HG02840 (cell line): ENCODE data around the gene PWP2.
A peak's percentile ranks its signal among the peaks of the same experiment; 100 is the strongest.
"Not testable (repeated sequence)": the region's sequence is repeated elsewhere in the genome, so short reads cannot be mapped to it uniquely, and the experiment has no call there.

Experiments used
- ATAC-seq: cut with Tn5 transposase; IDR thresholded peaks from one replicate; pipeline ENCODE4 v1.9.1; 2021; ENCODE audit warnings: mild to moderate bottlenecking, moderate library complexity, moderate number of reproducible peaks; ENCODE audit not compliant: unreplicated experiment, low FRiP score

PWP2 gene

GRCh38 chr21:44127827-44128226, 20.6 kb downstream of the PWP2 start:
- not testable (repeated sequence) for ATAC-seq

- ATAC-seq = not testable (repeated sequence)
These were observed 26.5 kb downstream of the PWP2 start for GRCh38 chr21:44133715-44134057.

GRCh38 chr21:44134732-44135131, 27.5 kb downstream of the PWP2 start:
- ATAC-seq = not testable (repeated sequence)

GRCh38 chr21:44138039-44138438, 30.8 kb downstream of the PWP2 start:
- ATAC-seq = not testable (repeated sequence)

- not testable (repeated sequence) for ATAC-seq
These were observed 32.8 kb downstream of the PWP2 start for GRCh38 chr21:44139787-44140551.

GRCh38 chr21:44140552-44140932, 33.3 kb downstream of the PWP2 start:
- ATAC-seq = not testable (repeated sequence)

- not testable (repeated sequence) for ATAC-seq
These were observed 35.3 kb downstream of the PWP2 start for GRCh38 chr21:44142470-44142869.

- ATAC-seq = not testable (repeated sequence)
These were observed 36.2 kb downstream of the PWP2 start for GRCh38 chr21:44143380-44143779.

- not testable (repeated sequence) for ATAC-seq
These were observed 36.8 kb downstream of the PWP2 start for GRCh38 chr21:44143996-44144395.

GRCh38 chr21:44144784-44145602, 37.8 kb downstream of the PWP2 start:
- not testable (repeated sequence) for ATAC-seq

GRCh38 chr21:44145616-44146015, 38.4 kb downstream of the PWP2 start:
- ATAC-seq = not testable (repeated sequence)

- ATAC-seq = not testable (repeated sequence)
These were observed 39.9 kb downstream of the PWP2 start for GRCh38 chr21:44147108-44147507.

- not testable (repeated sequence) for ATAC-seq
These were observed 43.1 kb downstream of the PWP2 start for GRCh38 chr21:44150255-44150654.

GRCh38 chr21:44153214-44153888, 46.2 kb downstream of the PWP2 start:
- ATAC-seq = not testable (repeated sequence)

GRCh38 chr21:44153889-44154228, 46.7 kb downstream of the PWP2 start:
- not testable (repeated sequence) for ATAC-seq

GRCh38 chr21:44154816-44155230, 47.6 kb downstream of the PWP2 start:
- ATAC-seq = peak; percentile 25

- peak; percentile 45 for ATAC-seq
These were observed 48.2 kb downstream of the PWP2 start for GRCh38 chr21:44155231-44155993.

GRCh38 chr21:44155994-44156380, 48.8 kb downstream of the PWP2 start:
- not testable (repeated sequence) for ATAC-seq

GRCh38 chr21:44157439-44158081, 50.4 kb downstream of the PWP2 start:
- ATAC-seq = not testable (repeated sequence)

- ATAC-seq = not testable (repeated sequence)
These were observed 50.9 kb downstream of the PWP2 start for GRCh38 chr21:44158082-44158468.
